ENCODE measurements around the gene PNLIPRP2. TPM values are rescaled to one million over a fixed set of nuclear protein-coding genes. Genes with fewer than 3 reads are reported as not detected.

Gene PNLIPRP2
- total and polyA plus RNA-seq, 2 of the 4 experiments (the other 2 are of a cell fraction) = not detected

- Histone ChIP-seq H3K9me1 (ENCODE audit: insufficient read depth, low read length) (peaks cover 7% of the 10 kb centered on the region; the same call in 1 of the 2 replicates), H3K4me3 (ENCODE audit: insufficient read depth, low read depth, low read length) (no peak overlapping the region), H4K20me1 (ENCODE audit: insufficient read depth, low read length) (no peaks in the 10 kb centered on the region), H4K91ac (ENCODE audit: insufficient read depth, low read depth, low read length) (no peak overlapping the region), H2BK15ac (ENCODE audit: low read depth, low read length) (no peak overlapping the region), H2BK20ac (ENCODE audit: low read depth, low read length) (no peak overlapping the region), H2AK5ac (ENCODE audit: low read depth, low read length) (no peak overlapping the region), H3K27me3 (ENCODE audit: control insufficient read depth, insufficient read depth, low read length) (no peaks in the 10 kb centered on the region), H2AK9ac (replicated peaks; ENCODE audit: low read depth, low read length, poor library complexity) (no peak overlapping the region), H4K8ac (ENCODE audit: low read depth in 2 of 2, low read length in 2 of 2) (no peak overlapping the region), H3K18ac (ENCODE audit: low read depth, low read length) (no peak overlapping the region), H2BK120ac (ENCODE audit: low read depth, low read length) (no peak overlapping the region), H3K4me2 (ENCODE audit: low read depth, low read length) (no peak overlapping the region), H3K4me1 (ENCODE audit: control insufficient read depth, insufficient read depth, low read length) (no peaks in the 10 kb centered on the region), H3K14ac (replicated peaks; ENCODE audit: low read depth, low read length) (no peak overlapping the region), H3K36me3 (ENCODE audit: control insufficient read depth, insufficient read depth, low read length) (peaks cover 12% of the 10 kb centered on the region), H3K23ac (ENCODE audit: low read depth, low read length) (no peak overlapping the region), H3K4ac (ENCODE audit: low read depth, low read length) (no peak overlapping the region), H2BK5ac (ENCODE audit: low read depth, low read length, poor library complexity, severe bottlenecking) (no peak overlapping the region), H3K79me1 (ENCODE audit: low read depth in 1 of 2, low read length in 2 of 2) (no peaks in the 10 kb centered on the region), H3K9me3 (ENCODE audit: control insufficient read depth, insufficient read depth, low read length) (no peaks in the 10 kb centered on the region), H3K9ac (ENCODE audit: low read depth, low read length) (no peak overlapping the region), H3K27ac (ENCODE audit: insufficient read depth, low read length) (no peak overlapping the region), H3K56ac (ENCODE audit: extremely low read depth, insufficient read depth, low read length) (no peak overlapping the region), H4K5ac (ENCODE audit: low read depth, low read length) (no peak overlapping the region), H2AFZ (replicated peaks; ENCODE audit: low read length, poor library complexity) (no peak overlapping the region)
- in situ Hi-C loops (cut with MboI; ENCODE audit: low sequenced_read_pairs) (no loop called here), intact Hi-C loops (cut with micrococcal nuclease) (no loop called here), dilution Hi-C loops (cut with HindIII; ENCODE audit: low sequenced_read_pairs, unreplicated experiment) (loop anchor here (25.0 kb wide), 1 partner anchor 108 kb away; no protein-coding TSS in a partner anchor)
- no peak for TF ChIP-seq ELK1 (IDR thresholded peaks at IDR 0.05; ENCODE audit: borderline replicate concordance, low read depth, low read length)
- TF ChIP-seq CHD1 (IDR thresholded peaks at IDR 0.05; ENCODE audit: low read depth, low read length) = no peak
- no peak for TF ChIP-seq NFE2L2 (IDR thresholded peaks at IDR 0.05; ENCODE audit: low read depth, low read length)
- TF ChIP-seq POLR2A (IDR thresholded peaks at IDR 0.05; ENCODE audit: low read depth, low read length) = no peak
- no peak for TF ChIP-seq BHLHE40 (IDR thresholded peaks at IDR 0.05; ENCODE audit: low read depth, low read length)
- TF ChIP-seq FOS (IDR thresholded peaks at IDR 0.05; ENCODE audit: low read depth, low read length) = no peak
- TF ChIP-seq RCOR1 (IDR thresholded peaks at IDR 0.05; ENCODE audit: insufficient replicate concordance, low read length) = no peak
- TF ChIP-seq USF2 (IDR thresholded peaks at IDR 0.05; ENCODE audit: low read depth, low read length) = no peak
- no peak for TF ChIP-seq RFX5 (IDR thresholded peaks at IDR 0.05; ENCODE audit: low read depth, low read length)
- no peak for TF ChIP-seq CEBPB (IDR thresholded peaks at IDR 0.05; ENCODE audit: low read depth, low read length)
- no peak for TF ChIP-seq MXI1 (IDR thresholded peaks at IDR 0.05; ENCODE audit: borderline replicate concordance, low read depth, low read length)
- no CpG with 5 or more reads among the region's 15 CpGs for WGBS, 2 experiments (ENCODE audit: extremely low coverage in 2 of 2, insufficient read length in 1 of 2)
- ChIA-PET POLR2A (ENCODE audit: unreplicated experiment) (no interaction called here), CTCF (no interaction called here)
- ATAC-seq (ENCODE audit: low read depth) (no peak), DNase-seq (no peak)
- no TSS peak for BruUV-seq (replicated peaks)
Measured at GRCh38 chr10:116679351-116679750, 58.6 kb downstream of the PNLIPRP2 start.

All from IMR-90 (cell line).